ENCODE measurements around the gene CCDC154. TPM values are rescaled to one million over a fixed set of nuclear protein-coding genes. Genes with fewer than 3 reads are reported as not detected.

CCDC154 gene
- total RNA-seq, 1 donor: 0.54 TPM

- DNase-seq (ENCODE audit: low read depth in 2 of 3, low spot score in 2 of 3): no peak
These were observed 50.7 kb downstream of the CCDC154 start for GRCh38 chr16:1393613-1394176.

GRCh38 chr16:1392826-1393225 is 51.5 kb downstream of the CCDC154 start:
- no peak for DNase-seq (ENCODE audit: low read depth in 2 of 3, low spot score in 2 of 3)

- DNase-seq (ENCODE audit: low read depth in 2 of 3, low spot score in 2 of 3): no peak
These were observed 54.0 kb downstream of the CCDC154 start for GRCh38 chr16:1390239-1390779.

GRCh38 chr16:1389762-1390161 is 54.6 kb downstream of the CCDC154 start:
- no peak for DNase-seq (ENCODE audit: low read depth in 2 of 3, low spot score in 2 of 3)

- DNase-seq (ENCODE audit: low read depth in 2 of 3, low spot score in 2 of 3): no peak
These were observed 57.0 kb downstream of the CCDC154 start for GRCh38 chr16:1387331-1387730.

GRCh38 chr16:1385232-1385631 is 59.1 kb downstream of the CCDC154 start:
- DNase-seq (ENCODE audit: low read depth in 2 of 3, low spot score in 2 of 3): no peak

Other genes starting within 250 kb of the CCDC154 start
- not detected for gene TPSG1, start 219.3 kb downstream of the CCDC154 start, total RNA-seq
- 8.9 TPM for gene TPSB2, start 214.4 kb downstream of the CCDC154 start, total RNA-seq
- gene TPSAB1, start 203.9 kb downstream of the CCDC154 start, total RNA-seq: 72.2 TPM
- 0.54 TPM for gene TPSD1, start 188.5 kb downstream of the CCDC154 start, total RNA-seq
- 67.6 TPM for gene UBE2I, start 134.9 kb downstream of the CCDC154 start, total RNA-seq
- gene BAIAP3, start 110.9 kb downstream of the CCDC154 start, total RNA-seq: 27.7 TPM
- gene TSR3, start 92.7 kb downstream of the CCDC154 start, total RNA-seq: 48.2 TPM
- 56.0 TPM for gene GNPTG, start 92.6 kb downstream of the CCDC154 start, total RNA-seq
- 45.5 TPM for gene UNKL, start 29.9 kb downstream of the CCDC154 start, total RNA-seq
- 18.0 TPM for gene UQCC4, start 23.8 kb downstream of the CCDC154 start, total RNA-seq
- gene PERCC1, start 13.5 kb downstream of the CCDC154 start, total RNA-seq: 5.1 TPM
- gene CLCN7, start 30.5 kb upstream of the CCDC154 start, total RNA-seq: 134 TPM
- 0.27 TPM for gene PTX4, start 44.4 kb upstream of the CCDC154 start, total RNA-seq
- gene TELO2, start 48.8 kb upstream of the CCDC154 start, total RNA-seq: 33.7 TPM
- 14.8 TPM for gene TMEM204, start 89.1 kb upstream of the CCDC154 start, total RNA-seq
- gene IFT140, start 167.5 kb upstream of the CCDC154 start, total RNA-seq: 46.0 TPM
- 29.1 TPM for gene CRAMP1, start 167.8 kb upstream of the CCDC154 start, total RNA-seq
- gene JPT2, start 233.7 kb upstream of the CCDC154 start, total RNA-seq: 21.0 TPM

All from hematopoietic multipotent progenitor cell (in vitro differentiated cells).